GM12878 (cell line): Measurements from ENCODE around the gene MIA. TPM values are rescaled to one million over a fixed set of nuclear protein-coding genes. Genes with fewer than 3 reads are reported as not detected.
"Not testable (repeated sequence)": the region's sequence is repeated elsewhere in the genome, so short reads cannot be mapped to it uniquely, and the experiment has no call there.

ENCODE experiments used
- ATAC-seq: fragments of 200-7000 bp; cut with Tn5 transposase; 3 replicates; pipeline ENCODE4 v1.9.1; 2020; ENCODE audit warnings: mild to moderate bottlenecking, moderate library complexity
- BruUV-seq: library from RNA; stranded (reverse); fragments of 400-500 nt; replicated peaks from 2 replicates; lab custom pipeline; 2021; lab: Mats Ljungman, UMichigan
- CTCF ChIA-PET: fragments of 300-600 bp; sonication (Branson Sonifier 250); formaldehyde crosslinking; extraction: SDS; loops from one replicate; lab custom pipeline; 2021; ENCODE audit warnings: inconsistent platforms; lab: Yijun Ruan, JAX
- POLR2A ChIA-PET: fragments of 350-600 bp; formaldehyde crosslinking; extraction: SDS; loops from one replicate; lab custom pipeline; 2021; ENCODE audit warnings: inconsistent platforms; lab: Charles Lee
- RAD21 ChIA-PET: fragments of 300-600 bp; sonication (Branson Sonifier 250); formaldehyde crosslinking; loops from one replicate; lab custom pipeline; 2023; ENCODE audit warnings: antibody characterized with exemption; ENCODE audit not compliant: unreplicated experiment; lab: Charles Lee
- SMC1A ChIA-PET: fragments of 300-600 bp; sonication (Branson Sonifier 250); formaldehyde crosslinking; loops from one replicate; lab custom pipeline; 2023; ENCODE audit not compliant: unreplicated experiment, uncharacterized antibody; lab: Charles Lee
- DNase-seq: peaks from one replicate; pipeline ENCODE4 v3.0.0-alpha.2; 2011; ENCODE audit warnings: low read depth, low spot score
- FAIRE-seq: peaks from 3 replicates; lab custom pipeline; 2011; peaks lifted over from hg19 to GRCh38; lab: Jason Lieb, UNC
- H2AFZ ChIP-seq: 2 replicates; pipeline ENCODE4 v1.6.0; 2011; ENCODE audit warnings: low read depth, low read length, control low read depth; ENCODE audit not compliant: control insufficient read depth
- H3K27ac ChIP-seq: 2 replicates; pipeline ENCODE4 v1.5.1; 2011; ENCODE audit warnings: control low read depth; ENCODE audit not compliant: control insufficient read depth, insufficient read depth
- H3K27me3 ChIP-seq, 2 experiments: replicated peaks in 1 of 2; 2 replicates each; pipeline versions ENCODE4 v1.6.0 to v1.6.1; 2011; ENCODE audit warnings: low read length in 1 of 2; ENCODE audit not compliant: control insufficient read depth in 2 of 2, insufficient read depth in 2 of 2
- H3K36me3 ChIP-seq, 2 experiments: 2 replicates each; pipeline ENCODE4 v1.5.1; 2011; ENCODE audit warnings: low read length in 1 of 2; ENCODE audit not compliant: control insufficient read depth in 2 of 2, insufficient read depth in 2 of 2
- H3K4me1 ChIP-seq: 2 replicates; pipeline ENCODE4 v1.6.1; 2011; ENCODE audit warnings: mild to moderate bottlenecking, low read length, moderate library complexity, mixed read lengths; ENCODE audit not compliant: control insufficient read depth, insufficient read depth
- H3K4me2 ChIP-seq: 2 replicates; pipeline ENCODE4 v1.6.0; 2011; ENCODE audit warnings: control low read depth; ENCODE audit not compliant: control insufficient read depth, insufficient read depth
- H3K4me3 ChIP-seq: fragments of 200-600 bp; sonication (generic); 2 replicates; pipeline ENCODE4 v1.5.1; 2016
- H3K79me2 ChIP-seq: 2 replicates; pipeline ENCODE4 v1.6.0; 2011; ENCODE audit warnings: low read length; ENCODE audit not compliant: control insufficient read depth, insufficient read depth
- H3K9ac ChIP-seq: 2 replicates; pipeline ENCODE4 v1.8.0; 2011; ENCODE audit warnings: low read length, control low read depth, mixed read lengths; ENCODE audit not compliant: control insufficient read depth, insufficient read depth
- H3K9me3 ChIP-seq: replicated peaks from 3 replicates; pipeline ENCODE4 v1.5.1; 2011; ENCODE audit warnings: mild to moderate bottlenecking, low read length; ENCODE audit not compliant: control insufficient read depth, insufficient read depth
- H4K20me1 ChIP-seq: 2 replicates; pipeline ENCODE4 v1.6.0; 2011; ENCODE audit not compliant: control insufficient read depth, insufficient read depth
- DPF2 ChIP-seq: fragments of 450-650 bp; IDR thresholded peaks from 2 replicates; pipeline ENCODE4 v1.6.1; 2017; ENCODE audit warnings: mild to moderate bottlenecking
- FOS ChIP-seq: IDR thresholded peaks from 3 replicates; pipeline ENCODE4 v1.6.1; 2011; ENCODE audit warnings: borderline replicate concordance; ENCODE audit not compliant: insufficient read length; ENCODE audit errors: extremely low read depth
- NKRF ChIP-seq: fragments of 450-650 bp; conservative IDR thresholded peaks from 2 replicates; pipeline ENCODE4 v1.6.1; 2017; ENCODE audit warnings: mild to moderate bottlenecking, moderate library complexity
- RAD21 ChIP-seq: IDR thresholded peaks from 2 replicates; pipeline ENCODE4 v1.6.1; 2011; ENCODE audit warnings: mild to moderate bottlenecking, low read depth, low read length, moderate library complexity; ENCODE audit not compliant: insufficient read depth
- RAD51 ChIP-seq: fragments of 450-650 bp; IDR thresholded peaks from 2 replicates; pipeline ENCODE4 v1.6.1; 2016; ENCODE audit warnings: moderate library complexity, mild to moderate bottlenecking, inconsistent platforms
- TARDBP ChIP-seq: IDR thresholded peaks from 2 replicates; pipeline ENCODE4 v1.6.1; 2016; ENCODE audit warnings: borderline replicate concordance
- ZNF274 ChIP-seq: IDR thresholded peaks from one replicate; pipeline ENCODE4 v1.8.0; 2011; ENCODE audit not compliant: insufficient read length, insufficient read depth
- WGBS: methylation state at CpG from one replicate; pipeline ENCODE4 v1.1.6; 2016; ENCODE audit warnings: low lambda C conversion rate; ENCODE audit not compliant: insufficient replicate concordance, insufficient coverage; ENCODE audit errors: missing lambda C conversion rate; 5-methylcytosine and 5-hydroxymethylcytosine counted together
- in situ Hi-C: fragments of 300-500 bp; cut with MboI; formaldehyde crosslinking; loops from 9 replicates; pipeline ENCODE4 v1.14.3; 2018; ENCODE audit warnings: mixed read lengths
- intact Hi-C: fragments of 100-400 bp; cut with micrococcal nuclease; formaldehyde crosslinking; loops from one replicate; pipeline ENCODE4 v1.14.2; 2022; ENCODE audit not compliant: unreplicated experiment
- polyA plus RNA-seq, 11 experiments: library from polyadenylated mRNA; depleted of rRNA in 4 of 11; unstranded in 6 of 11; stranded (reverse) in 5 of 11; fragments of >200 nt; fragmentation: Nextera tagmentation in 4 of 11; fragmentation: Illumina TruSeq in 1 of 11; extraction: Ambion mirVana in 4 of 11; extraction: Trizol in 1 of 11; gene quantifications; 1 replicate in 1 of 11; 2 replicates in 10 of 11; pipeline versions ENCODE4 v1.2.1 to v1.2.3, GENCODE V29; 2011 to 2016; ENCODE audit warnings: inconsistent platforms in 2 of 11, missing spikeins in 2 of 11, low read depth in 1 of 11
- total RNA-seq, 4 experiments: library from RNA; depleted of rRNA in 3 of 4; stranded (reverse); fragments of >200 nt in 3 of 4; fragmentation: Illumina TruSeq in 1 of 4; extraction: Trizol in 1 of 4; gene quantifications; 2 replicates each; pipeline versions ENCODE4 v1.2.1 to v1.2.3, GENCODE V29; 2013 to 2021
- TF ChIP-seq, protein P1 (sequence below): IDR thresholded peaks from 2 replicates; pipeline ENCODE4 v1.6.1; 2011; ENCODE audit warnings: borderline replicate concordance, low read depth, mild to moderate bottlenecking, moderate library complexity, mixed read lengths, low read length; ENCODE audit not compliant: insufficient read depth; ENCODE audit errors: extremely low read length

MIA gene
- total and polyA plus RNA-seq, 10 of the 15 experiments (the other 5 are each of a cell fraction or from before 2014, with no cell fraction given): 0.16 to 2.7 (median 1.4) TPM; not detected in 3

GRCh38 chr19:40783711-40784110 is 8.4 kb downstream of the MIA start:
- H3K4me1 ChIP-seq: peaks cover 23% of the 10 kb centered on the region
- intact Hi-C loops: no loop called here
- no TSS peak for BruUV-seq
- in situ Hi-C loops: no loop called here
- H3K9me3 ChIP-seq: no peaks in the 10 kb centered on the region
- no peak overlapping the region for H3K9ac ChIP-seq
- DNase-seq: no peak
- H3K4me2 ChIP-seq: no peak overlapping the region
- ChIA-PET SMC1A (interaction anchor here (1.3 kb wide), 1 partner anchor 15 kb away, joined by 6 read pairs; the partner anchor contains the start of gene EGLN2), RAD21 (no interaction called here), CTCF (no interaction called here), POLR2A (no interaction called here)
- WGBS: 92% methylated on average over 13 of the region's 14 CpGs
- TF ChIP-seq, protein P1, sequence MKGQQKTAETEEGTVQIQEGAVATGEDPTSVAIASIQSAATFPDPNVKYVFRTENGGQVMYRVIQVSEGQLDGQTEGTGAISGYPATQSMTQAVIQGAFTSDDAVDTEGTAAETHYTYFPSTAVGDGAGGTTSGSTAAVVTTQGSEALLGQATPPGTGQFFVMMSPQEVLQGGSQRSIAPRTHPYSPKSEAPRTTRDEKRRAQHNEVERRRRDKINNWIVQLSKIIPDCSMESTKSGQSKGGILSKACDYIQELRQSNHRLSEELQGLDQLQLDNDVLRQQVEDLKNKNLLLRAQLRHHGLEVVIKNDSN: no peak
- TF ChIP-seq RAD51: no peak
- no peak for TF ChIP-seq RAD21
- no peak for TF ChIP-seq TARDBP
- no peak for TF ChIP-seq ZNF274
- TF ChIP-seq NKRF: no peak
- no peak for TF ChIP-seq FOS
- TF ChIP-seq DPF2: no peak
- no peak overlapping the region for H3K27ac ChIP-seq
- no peak overlapping the region for H2AFZ ChIP-seq
- H3K4me3 ChIP-seq: no peak overlapping the region
- no peak for ATAC-seq
- H3K36me3 ChIP-seq: no peaks in the 10 kb centered on the region
- H4K20me1 ChIP-seq: no peaks in the 10 kb centered on the region
- no peak for FAIRE-seq
- H3K79me2 ChIP-seq: peaks cover 11% of the 10 kb centered on the region
- no peaks in the 10 kb centered on the region for H3K27me3 ChIP-seq

GRCh38 chr19:40784146-40784545 is 8.8 kb downstream of the MIA start:
- in situ Hi-C loops, H3K9ac ChIP-seq, H4K20me1 ChIP-seq, H3K27ac ChIP-seq, H3K4me2 ChIP-seq, H3K9me3 ChIP-seq, RAD21 ChIA-PET, BruUV-seq, CTCF ChIA-PET, FAIRE-seq, intact Hi-C loops, H3K4me3 ChIP-seq, H3K36me3 ChIP-seq, ATAC-seq, POLR2A ChIA-PET, H3K79me2 ChIP-seq, H3K27me3 ChIP-seq, DNase-seq, H2AFZ ChIP-seq: not testable (repeated sequence)
- 98% methylated on average over 2 of the region's 2 CpGs for WGBS
- SMC1A ChIA-PET: interaction anchor here (1.3 kb wide), 1 partner anchor 14 kb away, joined by 6 read pairs; the partner anchor contains the start of gene EGLN2
- H3K4me1 ChIP-seq: peaks cover 21% of the 10 kb centered on the region
